ENCODE results near the gene DYNAP.

DYNAP gene

GRCh38 chr18:54590945-54591344 lies at the start of gene DYNAP:
Gene DYNAP, plus strand, starts transcription at chr18:54591245. Its CDS starts 38 bp downstream, at chr18:54591283.
- DNase-seq (ENCODE audit: low read depth, low spot score), result no peak

- DNase-seq (ENCODE audit: low read depth, low spot score), result no peak
Measured at GRCh38 chr18:54551590-54551989, 39.5 kb upstream of the DYNAP start.

- no peak for DNase-seq (ENCODE audit: low read depth, low spot score)
Measured at GRCh38 chr18:54555286-54555685, 35.8 kb upstream of the DYNAP start.

- no peak for DNase-seq (ENCODE audit: low read depth, low spot score)
Measured at GRCh38 chr18:54555996-54556395, 35.0 kb upstream of the DYNAP start.

- no peak for DNase-seq (ENCODE audit: low read depth, low spot score)
Measured at GRCh38 chr18:54557958-54558357, 33.1 kb upstream of the DYNAP start.

- DNase-seq (ENCODE audit: low read depth, low spot score), result no peak
Measured at GRCh38 chr18:54558609-54559585, 32.1 kb upstream of the DYNAP start.

GRCh38 chr18:54561706-54562267 lies 29.3 kb upstream of the DYNAP start:
- no peak for DNase-seq (ENCODE audit: low read depth, low spot score)

- no peak for DNase-seq (ENCODE audit: low read depth, low spot score)
Measured at GRCh38 chr18:54580202-54580729, 10.8 kb upstream of the DYNAP start.

GRCh38 chr18:54584065-54584464 lies 7.0 kb upstream of the DYNAP start:
- no peak for DNase-seq (ENCODE audit: low read depth, low spot score)

GRCh38 chr18:54585743-54586142 lies 5.3 kb upstream of the DYNAP start:
- DNase-seq (ENCODE audit: low read depth, low spot score), result no peak

- no peak for DNase-seq (ENCODE audit: low read depth, low spot score)
Measured at GRCh38 chr18:54604211-54604610, 13.2 kb downstream of the DYNAP start.

GRCh38 chr18:54606835-54607212 lies 15.8 kb downstream of the DYNAP start:
- DNase-seq (ENCODE audit: low read depth, low spot score), result no peak

GRCh38 chr18:54607213-54608027 lies 16.4 kb downstream of the DYNAP start:
- no peak for DNase-seq (ENCODE audit: low read depth, low spot score)

- no peak for DNase-seq (ENCODE audit: low read depth, low spot score)
Measured at GRCh38 chr18:54608028-54608642, 17.1 kb downstream of the DYNAP start.

- no peak for DNase-seq (ENCODE audit: low read depth, low spot score)
Measured at GRCh38 chr18:54611816-54612215, 20.8 kb downstream of the DYNAP start.

- no peak for DNase-seq (ENCODE audit: low read depth, low spot score)
Measured at GRCh38 chr18:54612237-54612636, 21.2 kb downstream of the DYNAP start.

GRCh38 chr18:54613174-54613573 lies 22.1 kb downstream of the DYNAP start:
- DNase-seq (ENCODE audit: low read depth, low spot score), result no peak

GRCh38 chr18:54616220-54616848 lies 25.3 kb downstream of the DYNAP start:
- no peak for DNase-seq (ENCODE audit: low read depth, low spot score)

- DNase-seq (ENCODE audit: low read depth, low spot score), result no peak
Measured at GRCh38 chr18:54622084-54622483, 31.0 kb downstream of the DYNAP start.

- DNase-seq (ENCODE audit: low read depth, low spot score), result no peak
Measured at GRCh38 chr18:54626779-54627178, 35.7 kb downstream of the DYNAP start.

GRCh38 chr18:54630963-54631362 lies 39.9 kb downstream of the DYNAP start:
- DNase-seq (ENCODE audit: low read depth, low spot score), result no peak

Measured in activated naive CD8-positive, alpha-beta T cell treated with anti-CD3 and anti-CD28 coated beads, Interleukin-2, amount 50 U/mL, for 16 hours (primary cell).